Uterus (tissue), 2 donors: ENCODE results near the gene SGIP1.

Experiments
- POLR2A ChIP-seq, 2 donors: fragments of 450-650 bp; IDR thresholded peaks; one replicate each; pipeline ENCODE4 v1.6.1; 2016; ENCODE audit warnings: antibody characterized with exemption in 2 of 2, mild to moderate bottlenecking in 1 of 2, moderate library complexity in 1 of 2
- TF ChIP-seq, protein P1 (sequence below), 4 experiments: fragments of 200-600 bp in 2 of 4; fragments of 450-650 bp in 2 of 4; sonication (generic) in 2 of 4; IDR thresholded peaks; one replicate each; pipeline ENCODE4 v1.5.1; 2016 to 2019; ENCODE audit warnings: antibody characterized with exemption in 4 of 4, mild to moderate bottlenecking in 2 of 4, moderate library complexity in 1 of 4

DNA sequence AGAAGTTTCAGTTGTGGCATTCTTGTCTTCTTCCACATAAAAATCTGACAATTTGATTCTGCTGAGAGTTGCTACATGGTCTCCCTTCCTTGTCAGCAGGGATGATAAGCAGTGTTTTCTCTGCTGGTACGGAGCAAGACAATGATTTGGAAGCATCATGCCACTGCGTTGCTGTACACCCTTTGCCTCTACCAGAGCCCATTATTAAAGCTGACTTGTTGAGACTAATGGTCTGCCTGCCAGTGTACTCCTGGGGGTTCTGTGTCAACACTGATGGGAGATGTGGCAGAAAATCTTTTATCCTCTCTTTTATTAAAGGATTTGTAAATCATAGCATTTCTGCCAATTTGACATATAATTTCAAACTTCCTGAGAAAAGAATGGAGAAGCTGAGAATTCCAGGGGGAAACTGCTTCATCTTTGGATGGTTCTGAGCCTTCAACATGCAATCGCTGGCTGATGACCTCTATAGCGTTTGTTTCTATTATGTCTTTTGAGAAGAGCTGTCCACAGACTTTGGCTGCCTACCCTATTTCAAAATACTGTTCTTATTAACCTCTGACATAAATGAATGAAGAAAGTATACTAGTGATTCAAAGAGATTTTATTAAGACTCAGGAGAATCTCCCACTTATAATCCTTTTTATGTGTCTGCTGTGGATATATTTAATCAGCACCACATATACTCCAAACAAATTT, 170.4 kb downstream of the SGIP1 start:
- TF ChIP-seq, protein P1, sequence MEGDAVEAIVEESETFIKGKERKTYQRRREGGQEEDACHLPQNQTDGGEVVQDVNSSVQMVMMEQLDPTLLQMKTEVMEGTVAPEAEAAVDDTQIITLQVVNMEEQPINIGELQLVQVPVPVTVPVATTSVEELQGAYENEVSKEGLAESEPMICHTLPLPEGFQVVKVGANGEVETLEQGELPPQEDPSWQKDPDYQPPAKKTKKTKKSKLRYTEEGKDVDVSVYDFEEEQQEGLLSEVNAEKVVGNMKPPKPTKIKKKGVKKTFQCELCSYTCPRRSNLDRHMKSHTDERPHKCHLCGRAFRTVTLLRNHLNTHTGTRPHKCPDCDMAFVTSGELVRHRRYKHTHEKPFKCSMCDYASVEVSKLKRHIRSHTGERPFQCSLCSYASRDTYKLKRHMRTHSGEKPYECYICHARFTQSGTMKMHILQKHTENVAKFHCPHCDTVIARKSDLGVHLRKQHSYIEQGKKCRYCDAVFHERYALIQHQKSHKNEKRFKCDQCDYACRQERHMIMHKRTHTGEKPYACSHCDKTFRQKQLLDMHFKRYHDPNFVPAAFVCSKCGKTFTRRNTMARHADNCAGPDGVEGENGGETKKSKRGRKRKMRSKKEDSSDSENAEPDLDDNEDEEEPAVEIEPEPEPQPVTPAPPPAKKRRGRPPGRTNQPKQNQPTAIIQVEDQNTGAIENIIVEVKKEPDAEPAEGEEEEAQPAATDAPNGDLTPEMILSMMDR (IDR thresholded peaks at IDR 0.05) = no peak
- TF ChIP-seq POLR2A (IDR thresholded peaks at IDR 0.05) = no peak
